DOHH2 (cell line): ENCODE results near the gene SYNRG.

Source experiments
- H3F3A ChIP-seq: fragments of 200-600 bp; sonication (generic), shearing (Covaris generic); 2 replicates; pipeline ENCODE4 v1.6.0; 2016; ENCODE audit warnings: antibody characterized with exemption, mild to moderate bottlenecking; ENCODE audit not compliant: control insufficient read depth, insufficient read depth
- H3K27ac ChIP-seq: fragments of 200-600 bp; sonication (generic); 2 replicates; pipeline ENCODE4 v1.5.1; 2014; ENCODE audit warnings: low read depth, mild to moderate bottlenecking, low read length, moderate library complexity
- H3K27me3 ChIP-seq: fragments of 200-600 bp; sonication (generic); 2 replicates; pipeline ENCODE4 v1.6.1; 2014; ENCODE audit warnings: mild to moderate bottlenecking, low read length, mixed read lengths; ENCODE audit not compliant: control insufficient read depth
- H3K36me3 ChIP-seq: fragments of 200-600 bp; sonication (generic); 2 replicates; pipeline ENCODE4 v1.6.1; 2014; ENCODE audit warnings: mild to moderate bottlenecking, low read length, moderate library complexity, mixed read lengths; ENCODE audit not compliant: control insufficient read depth
- H3K4me1 ChIP-seq: fragments of 200-600 bp; sonication (generic); 2 replicates; pipeline ENCODE4 v1.6.1; 2014; ENCODE audit warnings: mild to moderate bottlenecking, low read length, mixed read lengths; ENCODE audit not compliant: control insufficient read depth
- H3K4me2 ChIP-seq: fragments of 200-600 bp; sonication (generic); 2 replicates; pipeline ENCODE4 v1.6.0; 2014; ENCODE audit warnings: mild to moderate bottlenecking, low read length, moderate library complexity
- H3K4me3 ChIP-seq: fragments of 200-600 bp; sonication (generic); 2 replicates; pipeline ENCODE4 v1.5.1; 2014; ENCODE audit warnings: mild to moderate bottlenecking, low read length, mixed read lengths
- H3K79me2 ChIP-seq: fragments of 200-600 bp; sonication (generic); 2 replicates; pipeline ENCODE4 v1.6.1; 2014; ENCODE audit warnings: mild to moderate bottlenecking, low read length, mixed read lengths; ENCODE audit not compliant: control insufficient read depth
- H3K9me2 ChIP-seq: fragments of 200-600 bp; sonication (generic); replicated peaks from 2 replicates; pipeline ENCODE4 v1.6.1; 2014; ENCODE audit warnings: mild to moderate bottlenecking, low read length, mixed read lengths; ENCODE audit not compliant: control insufficient read depth
- H3K9me3 ChIP-seq: fragments of 200-600 bp; sonication (generic); 2 replicates; pipeline ENCODE4 v1.6.1; 2014; ENCODE audit warnings: antibody characterized with exemption, low read length, mixed read lengths; ENCODE audit not compliant: control insufficient read depth, insufficient read depth
- H4K20me1 ChIP-seq: fragments of 200-600 bp; sonication (generic); 2 replicates; pipeline ENCODE4 v1.6.0; 2014; ENCODE audit warnings: low read depth, mild to moderate bottlenecking, antibody characterized with exemption, low read length, moderate library complexity; ENCODE audit not compliant: control insufficient read depth, insufficient read depth
- CTCF ChIP-seq: fragments of 200-600 bp; sonication (generic); IDR thresholded peaks from one replicate; pipeline ENCODE4 v1.5.1; 2014; ENCODE audit warnings: antibody characterized with exemption, mild to moderate bottlenecking, low read depth, low read length; ENCODE audit not compliant: poor library complexity, severe bottlenecking
- EZH2phosphoT487 ChIP-seq: fragments of 200-600 bp; sonication (generic); IDR thresholded peaks from 2 replicates; pipeline ENCODE4 v1.6.1; 2017; ENCODE audit warnings: borderline replicate concordance, mild to moderate bottlenecking, antibody characterized with exemption, low read length, moderate library complexity, mixed read lengths

SYNRG gene

DNA sequence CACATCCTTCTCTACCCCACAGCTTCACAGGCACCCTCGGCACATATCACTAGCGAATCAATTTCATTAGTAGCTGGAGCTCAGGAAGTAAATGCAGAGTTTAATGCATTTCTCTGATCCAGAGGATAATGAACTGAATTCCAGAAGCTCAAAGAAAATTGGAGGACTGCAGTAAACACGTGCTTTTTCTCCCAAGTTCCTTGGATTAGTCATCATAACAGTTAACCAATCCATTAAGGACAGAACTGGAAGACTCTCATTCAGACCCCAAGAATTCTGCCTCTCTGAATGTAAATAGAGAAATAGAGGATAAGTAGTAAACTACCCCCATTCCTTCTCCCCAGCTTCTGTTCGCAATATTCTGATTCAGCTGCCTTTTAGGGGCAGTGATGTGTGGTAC is 78.8 kb downstream of the SYNRG start:
- peaks cover 7% of the 10 kb centered on the region for H4K20me1 ChIP-seq
- TF ChIP-seq CTCF (no peak), EZH2phosphoT487 (no peak)
- H3K9me3 ChIP-seq, result no peaks in the 10 kb centered on the region
- no peaks in the 10 kb centered on the region for H3F3A ChIP-seq
- no peak overlapping the region for H3K4me3 ChIP-seq
- H3K4me1 ChIP-seq, result no peaks in the 10 kb centered on the region
- H3K27ac ChIP-seq, result no peak overlapping the region
- H3K27me3 ChIP-seq, result no peaks in the 10 kb centered on the region
- H3K9me2 ChIP-seq, result no peaks in the 10 kb centered on the region
- H3K79me2 ChIP-seq, result no peaks in the 10 kb centered on the region
- peaks cover 73% of the 10 kb centered on the region for H3K36me3 ChIP-seq
- H3K4me2 ChIP-seq, result no peak overlapping the region

DNA sequence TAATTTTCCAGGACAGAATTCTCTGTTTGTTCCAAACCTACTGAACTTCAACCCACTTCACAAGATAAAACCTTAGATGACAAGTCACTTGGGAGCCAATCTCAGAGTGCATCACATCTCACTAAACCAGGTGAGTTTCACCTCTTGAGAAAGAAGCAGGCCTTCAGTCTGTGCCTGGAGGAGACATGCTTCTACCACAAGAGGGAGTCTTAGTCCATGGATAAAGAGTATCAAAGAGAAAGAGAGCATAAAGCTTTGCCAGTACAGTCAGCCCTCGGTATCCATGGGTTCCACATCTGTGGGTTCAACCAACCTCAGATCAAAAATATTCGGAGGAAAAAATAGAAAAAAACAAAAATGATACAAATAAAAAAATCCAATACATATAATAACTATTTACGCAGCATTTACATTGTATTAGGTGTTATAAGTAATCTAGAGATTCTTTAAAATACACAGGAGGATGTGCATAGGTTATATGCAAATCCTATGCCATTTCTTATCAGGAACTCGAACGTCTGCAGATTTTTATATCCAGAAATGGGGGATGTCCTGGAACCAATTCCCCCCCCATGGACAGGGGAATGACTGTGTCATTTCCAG is 81.9 kb downstream of the SYNRG start:
- Histone ChIP-seq H4K20me1 (peaks cover 7% of the 10 kb centered on the region), H3K36me3 (peaks cover 78% of the 10 kb centered on the region), H3K4me2 (no peak overlapping the region), H3K9me2 (no peaks in the 10 kb centered on the region), H3K9me3 (no peaks in the 10 kb centered on the region), H3K4me3 (no peak overlapping the region), H3K27me3 (no peaks in the 10 kb centered on the region), H3K79me2 (no peaks in the 10 kb centered on the region), H3K4me1 (no peaks in the 10 kb centered on the region), H3F3A (no peaks in the 10 kb centered on the region), H3K27ac (no peak overlapping the region)
- TF ChIP-seq CTCF (peak; percentile 64), EZH2phosphoT487 (no peak)

- peaks cover 67% of the 10 kb centered on the region for H3K36me3 ChIP-seq
These were observed 85.5 kb downstream of the SYNRG start for GRCh38 chr17:37523715-37524219.

More at GRCh38 chr17:37523715-37524219, 85.5 kb downstream of the SYNRG start:
- H3K9me2 ChIP-seq, result no peaks in the 10 kb centered on the region
- H3K27me3 ChIP-seq, result no peaks in the 10 kb centered on the region
- no peaks in the 10 kb centered on the region for H3F3A ChIP-seq
- no peaks in the 10 kb centered on the region for H3K79me2 ChIP-seq
- H3K4me3 ChIP-seq, result no peak overlapping the region
- H4K20me1 ChIP-seq, result peaks cover 7% of the 10 kb centered on the region
- no peak overlapping the region for H3K4me2 ChIP-seq
- H3K4me1 ChIP-seq, result no peaks in the 10 kb centered on the region
- H3K27ac ChIP-seq, result no peak overlapping the region
- H3K9me3 ChIP-seq, result no peaks in the 10 kb centered on the region
- TF ChIP-seq CTCF, result no peak
- TF ChIP-seq EZH2phosphoT487, result no peak
